M059J (cell line): Measurements from ENCODE around the gene SERTAD2. TPM values are rescaled to one million over a fixed set of nuclear protein-coding genes. Genes with fewer than 3 reads are reported as not detected.

ENCODE experiments used
- DNase-seq: peaks from one replicate; pipeline ENCODE4 v3.0.0-alpha.2; 2012; ENCODE audit warnings: low read depth
- total RNA-seq: library from RNA; depleted of rRNA; stranded (reverse); fragments of >200 nt; shearing (Covaris generic); gene quantifications from 2 replicates; pipeline ENCODE4 v1.2.3, GENCODE V29; 2014; rRNA removed

The SERTAD2 gene, protein sequence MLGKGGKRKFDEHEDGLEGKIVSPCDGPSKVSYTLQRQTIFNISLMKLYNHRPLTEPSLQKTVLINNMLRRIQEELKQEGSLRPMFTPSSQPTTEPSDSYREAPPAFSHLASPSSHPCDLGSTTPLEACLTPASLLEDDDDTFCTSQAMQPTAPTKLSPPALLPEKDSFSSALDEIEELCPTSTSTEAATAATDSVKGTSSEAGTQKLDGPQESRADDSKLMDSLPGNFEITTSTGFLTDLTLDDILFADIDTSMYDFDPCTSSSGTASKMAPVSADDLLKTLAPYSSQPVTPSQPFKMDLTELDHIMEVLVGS
- 10.0 and 16.9 TPM in 2 replicates for total RNA-seq

- peak; percentile 82 for DNase-seq
Observed at GRCh38 chr2:64653109-64654062, at the start of gene SERTAD2. Gene SERTAD2, minus strand, starts transcription at chr2:64653913. Its CDS starts 17,042 bp downstream, at chr2:64636871.

GRCh38 chr2:64700133-64700809 is 46.6 kb upstream of the SERTAD2 start:
- peak; percentile 32 for DNase-seq

GRCh38 chr2:64699712-64700111 is 46.0 kb upstream of the SERTAD2 start:
- peak; percentile 34 for DNase-seq

DNA sequence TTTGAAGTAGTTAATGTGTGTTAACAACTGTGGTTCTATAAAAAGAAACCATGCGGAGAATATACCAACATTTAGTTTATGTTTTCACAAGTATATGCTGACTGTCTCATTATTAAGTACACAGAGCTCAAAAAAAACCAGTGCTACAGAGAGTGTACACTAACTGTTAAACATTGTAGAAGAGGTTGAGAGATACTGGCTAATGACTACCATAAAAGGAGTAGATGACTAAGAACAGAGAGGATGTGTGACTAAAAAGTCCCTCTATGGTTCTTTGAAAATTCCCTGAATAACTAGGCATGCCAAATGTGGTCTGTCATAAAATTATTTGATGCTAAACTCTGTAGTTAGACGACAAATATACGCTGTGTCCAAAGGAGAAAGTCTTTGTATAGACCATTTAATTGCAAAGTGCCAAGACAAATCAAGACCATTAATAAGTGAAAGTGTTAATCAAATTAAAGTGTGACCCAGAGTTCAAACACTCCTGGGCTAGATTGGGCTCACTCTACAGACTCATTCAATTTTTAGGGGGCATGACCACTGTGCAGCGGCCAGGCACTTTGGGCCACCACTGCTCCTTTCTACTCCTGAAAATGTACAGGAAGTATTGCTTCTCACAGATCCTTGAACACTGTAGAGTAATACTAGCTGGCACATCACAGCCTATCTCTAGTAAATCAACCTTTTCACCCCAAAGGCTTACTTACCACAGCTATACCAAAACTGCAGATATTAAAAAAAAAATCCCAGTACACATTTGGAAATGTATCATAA is 45.1 kb upstream of the SERTAD2 start:
- peak; percentile 92 for DNase-seq

DNA sequence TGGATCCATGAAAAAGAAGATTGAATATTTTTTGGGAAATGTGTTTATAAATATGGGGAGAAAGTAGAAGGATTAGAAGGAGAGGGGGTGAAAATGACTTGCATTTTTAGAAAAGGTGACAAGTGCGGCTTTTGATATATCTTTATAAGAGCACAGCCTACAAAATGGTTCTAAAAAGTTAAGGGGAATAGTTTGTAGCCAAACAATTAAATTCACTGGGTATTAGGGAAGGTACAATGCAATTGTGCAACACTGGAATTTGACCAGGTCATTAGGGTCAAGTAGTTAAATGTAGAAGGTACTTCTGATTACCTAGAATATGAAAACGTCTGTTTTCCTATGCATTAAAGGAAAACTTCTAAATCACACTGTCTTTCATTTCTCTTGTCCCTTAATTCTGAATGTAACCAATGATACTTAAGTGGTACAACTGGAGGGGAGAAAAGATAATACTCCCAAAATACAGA is 44.5 kb upstream of the SERTAD2 start:
- DNase-seq: peak; percentile 11

GRCh38 chr2:64697297-64698176 is 43.8 kb upstream of the SERTAD2 start:
- DNase-seq: peak; percentile 15

DNA sequence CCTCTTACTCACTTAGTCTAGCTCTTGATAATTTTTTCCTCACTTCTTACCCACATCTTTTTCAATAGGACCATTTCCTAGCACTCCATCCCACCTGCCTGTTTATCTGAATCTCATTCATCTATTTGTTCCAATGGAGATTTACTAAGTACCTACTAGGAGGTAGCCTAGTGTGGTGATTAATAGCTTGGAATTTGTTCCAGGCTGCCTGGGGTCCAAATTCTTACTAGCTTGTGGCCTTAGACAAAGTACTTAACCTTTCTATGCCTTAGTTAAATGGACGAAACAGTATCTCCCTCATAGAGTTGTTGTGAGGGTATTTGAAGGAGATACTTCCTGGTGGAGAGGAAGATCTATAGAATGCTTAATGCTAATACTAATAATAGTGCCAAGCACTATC is 42.9 kb upstream of the SERTAD2 start:
- peak; percentile 11 for DNase-seq

- peak; percentile 61 for DNase-seq
Observed at GRCh38 chr2:64695721-64696261, 42.1 kb upstream of the SERTAD2 start.

GRCh38 chr2:64692401-64692800 is 38.7 kb upstream of the SERTAD2 start:
- DNase-seq: no peak

- DNase-seq: no peak
Observed at GRCh38 chr2:64688909-64689308, 35.2 kb upstream of the SERTAD2 start.

GRCh38 chr2:64686283-64686956 is 32.7 kb upstream of the SERTAD2 start:
- peak; percentile 35 for DNase-seq

- peak; percentile 15 for DNase-seq
Observed at GRCh38 chr2:64685430-64685829, 31.7 kb upstream of the SERTAD2 start.

DNA sequence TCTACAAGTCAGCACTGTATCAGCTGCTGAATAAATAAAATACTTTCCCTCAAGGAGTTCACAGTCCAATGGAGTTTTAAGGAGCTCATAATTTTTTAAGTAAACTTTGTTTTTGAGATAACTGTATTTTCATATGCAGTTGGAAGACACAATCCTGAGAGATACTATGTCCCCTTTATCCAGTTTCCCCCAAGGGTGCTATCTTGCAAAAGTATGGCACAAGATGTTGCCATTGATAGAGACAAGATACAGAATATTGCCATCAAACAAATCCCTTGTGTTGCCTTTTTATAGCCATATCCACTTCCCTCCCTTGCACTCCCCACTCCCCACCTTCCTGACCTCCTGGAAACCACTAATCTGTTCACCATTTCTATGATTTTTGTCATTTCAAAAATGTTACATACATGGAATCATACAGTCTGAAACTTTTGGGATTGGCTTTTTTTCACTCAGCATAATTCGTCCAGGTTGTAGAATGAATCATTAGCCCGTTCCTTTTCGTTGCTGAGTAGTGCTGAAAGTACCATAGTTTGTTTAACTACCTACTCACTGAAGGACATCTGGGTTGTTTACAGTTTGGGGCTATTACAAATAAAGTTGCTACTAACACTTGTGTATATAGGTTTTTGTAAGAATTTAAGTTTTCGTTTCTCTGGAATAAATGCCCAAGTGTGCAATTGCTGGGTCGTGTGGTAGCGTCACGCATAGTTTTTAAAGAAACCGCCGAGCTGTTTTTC is 30.2 kb upstream of the SERTAD2 start:
- no peak for DNase-seq

- no peak for DNase-seq
Observed at GRCh38 chr2:64681479-64681967, 27.8 kb upstream of the SERTAD2 start.

DNA sequence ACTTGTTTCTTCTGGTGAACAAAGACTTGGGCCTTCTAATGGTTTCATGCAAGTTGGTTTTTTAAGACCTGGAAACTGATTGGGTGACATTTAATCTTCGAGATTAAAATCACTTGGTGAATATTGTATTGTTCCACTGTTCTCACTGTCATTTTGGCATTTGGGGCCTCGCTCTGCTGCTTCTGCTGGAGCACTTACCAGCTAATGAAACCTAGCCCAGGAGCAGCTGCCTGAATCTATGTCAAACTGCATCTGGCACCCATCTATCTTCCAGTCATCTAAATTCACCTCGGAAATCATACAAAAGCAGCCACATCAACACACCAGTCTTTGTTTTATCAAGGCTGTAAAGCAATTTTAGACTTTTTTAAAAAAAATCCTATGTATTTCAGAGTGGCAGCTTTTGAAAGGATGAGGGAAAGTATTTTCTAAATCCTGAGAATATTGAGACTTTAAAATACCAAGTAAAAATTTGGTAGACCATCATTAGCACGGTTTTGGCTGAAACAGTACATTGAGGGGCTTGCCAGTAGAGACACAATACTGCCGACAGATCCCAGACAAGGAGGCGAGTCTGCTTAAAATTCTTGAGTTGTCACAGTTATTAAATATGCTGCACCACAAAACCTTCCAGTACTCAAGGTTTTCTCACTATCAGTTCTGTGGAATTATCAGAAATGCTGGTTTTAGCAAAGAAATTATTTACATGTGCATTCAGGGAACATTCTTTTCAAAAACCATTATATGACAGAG is 26.1 kb upstream of the SERTAD2 start:
- DNase-seq: no peak

GRCh38 chr2:64678771-64679590 is 25.3 kb upstream of the SERTAD2 start:
- DNase-seq: no peak

DNA sequence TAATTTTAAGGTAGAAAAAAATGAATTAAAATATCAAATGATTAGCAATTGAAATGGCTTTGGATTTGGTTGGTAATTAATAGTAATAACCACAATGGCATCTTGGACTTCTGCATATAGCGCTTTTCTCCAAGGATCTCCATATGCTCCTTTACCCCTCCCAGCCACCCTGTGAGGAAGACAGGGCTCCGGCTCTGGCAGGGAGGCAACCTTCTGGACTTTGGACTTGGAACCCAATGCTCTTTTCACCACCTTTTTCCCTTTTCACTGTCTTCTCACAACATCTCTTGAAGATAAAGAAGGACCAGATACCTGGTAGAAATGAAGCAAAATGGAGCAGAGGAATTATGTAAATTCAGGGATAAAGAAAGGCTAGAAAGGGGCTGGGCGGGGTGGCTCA is 23.8 kb upstream of the SERTAD2 start:
- DNase-seq: no peak
